ENCODE results near the gene SLC12A7. TPM values are rescaled to one million over a fixed set of nuclear protein-coding genes. Genes with fewer than 3 reads are reported as not detected.

The SLC12A7 gene
- total RNA-seq, 2 donors from 2014 or later = 18.4 to 34.6 TPM

DNA sequence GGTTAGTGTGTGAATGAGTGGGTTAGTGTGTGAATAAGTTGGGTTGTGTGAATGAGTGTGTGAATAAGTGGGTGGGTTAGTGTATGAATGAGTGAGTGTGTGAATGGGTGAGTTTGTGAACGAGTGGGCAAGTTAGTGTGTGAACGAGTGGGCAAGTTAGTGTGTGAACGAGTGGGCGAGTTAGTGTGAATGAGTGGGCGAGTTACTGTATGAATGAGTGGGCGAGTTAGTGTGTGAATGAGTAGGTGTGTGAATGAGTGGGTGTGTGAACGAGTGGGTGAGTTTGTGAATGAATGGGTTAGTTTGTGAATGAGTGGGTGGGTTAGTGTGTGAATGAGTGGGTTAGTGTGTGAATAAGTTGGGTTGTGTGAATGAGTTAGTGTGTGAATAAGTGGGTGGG, 68.5 kb downstream of the SLC12A7 start:
- TF ChIP-seq, protein P1, sequence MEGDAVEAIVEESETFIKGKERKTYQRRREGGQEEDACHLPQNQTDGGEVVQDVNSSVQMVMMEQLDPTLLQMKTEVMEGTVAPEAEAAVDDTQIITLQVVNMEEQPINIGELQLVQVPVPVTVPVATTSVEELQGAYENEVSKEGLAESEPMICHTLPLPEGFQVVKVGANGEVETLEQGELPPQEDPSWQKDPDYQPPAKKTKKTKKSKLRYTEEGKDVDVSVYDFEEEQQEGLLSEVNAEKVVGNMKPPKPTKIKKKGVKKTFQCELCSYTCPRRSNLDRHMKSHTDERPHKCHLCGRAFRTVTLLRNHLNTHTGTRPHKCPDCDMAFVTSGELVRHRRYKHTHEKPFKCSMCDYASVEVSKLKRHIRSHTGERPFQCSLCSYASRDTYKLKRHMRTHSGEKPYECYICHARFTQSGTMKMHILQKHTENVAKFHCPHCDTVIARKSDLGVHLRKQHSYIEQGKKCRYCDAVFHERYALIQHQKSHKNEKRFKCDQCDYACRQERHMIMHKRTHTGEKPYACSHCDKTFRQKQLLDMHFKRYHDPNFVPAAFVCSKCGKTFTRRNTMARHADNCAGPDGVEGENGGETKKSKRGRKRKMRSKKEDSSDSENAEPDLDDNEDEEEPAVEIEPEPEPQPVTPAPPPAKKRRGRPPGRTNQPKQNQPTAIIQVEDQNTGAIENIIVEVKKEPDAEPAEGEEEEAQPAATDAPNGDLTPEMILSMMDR (IDR thresholded peaks at IDR 0.05) = no peak
- DNase-seq (ENCODE audit: low spot score) = no peak
- H3K4me1 ChIP-seq (ENCODE audit: control insufficient read depth in 1 of 2, low read depth in 2 of 2) = no peaks in the 10 kb centered on the region
- H3K27me3 ChIP-seq (replicated peaks; ENCODE audit: insufficient read depth) = no peaks in the 10 kb centered on the region
- no peaks in the 10 kb centered on the region for H3K9me3 ChIP-seq
- H3K4me3 ChIP-seq = no peak overlapping the region
- no peak overlapping the region for H3K27ac ChIP-seq
- ATAC-seq (ENCODE audit: insufficient number of reproducible peaks, low FRiP score, low read depth) = no peak
- H3K36me3 ChIP-seq = no peaks in the 10 kb centered on the region

DNA sequence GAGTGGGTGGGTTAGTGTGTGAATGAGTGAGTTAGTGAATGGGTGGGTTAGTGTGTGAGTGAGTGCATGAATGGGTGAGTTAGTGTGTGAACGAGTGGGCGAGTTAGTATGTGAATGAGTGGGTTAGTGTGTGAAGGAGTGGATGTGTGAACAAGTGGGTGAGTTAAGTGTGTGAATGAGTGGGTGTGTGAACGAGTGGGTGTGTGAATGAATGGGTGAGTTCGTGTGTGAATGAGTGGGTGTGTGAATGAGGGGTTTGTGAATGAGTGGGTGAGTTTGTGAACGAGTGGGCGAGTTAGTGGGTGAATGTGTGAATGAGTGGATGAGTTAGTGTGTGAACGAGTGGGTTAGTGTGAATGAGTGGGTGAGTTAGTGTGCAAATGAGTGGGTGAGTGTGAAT, 69.2 kb downstream of the SLC12A7 start:
- Histone ChIP-seq H3K27ac (no peak overlapping the region), H3K4me3 (no peak overlapping the region), H3K36me3 (no peaks in the 10 kb centered on the region), H3K9me3 (no peaks in the 10 kb centered on the region), H3K27me3 (replicated peaks; ENCODE audit: insufficient read depth) (no peaks in the 10 kb centered on the region), H3K4me1 (ENCODE audit: control insufficient read depth in 1 of 2, low read depth in 2 of 2) (no peaks in the 10 kb centered on the region)
- ATAC-seq (ENCODE audit: insufficient number of reproducible peaks, low FRiP score, low read depth) (no peak), DNase-seq (ENCODE audit: low spot score) (no peak)
- TF ChIP-seq, protein P1 (IDR thresholded peaks at IDR 0.05) = no peak

DNA sequence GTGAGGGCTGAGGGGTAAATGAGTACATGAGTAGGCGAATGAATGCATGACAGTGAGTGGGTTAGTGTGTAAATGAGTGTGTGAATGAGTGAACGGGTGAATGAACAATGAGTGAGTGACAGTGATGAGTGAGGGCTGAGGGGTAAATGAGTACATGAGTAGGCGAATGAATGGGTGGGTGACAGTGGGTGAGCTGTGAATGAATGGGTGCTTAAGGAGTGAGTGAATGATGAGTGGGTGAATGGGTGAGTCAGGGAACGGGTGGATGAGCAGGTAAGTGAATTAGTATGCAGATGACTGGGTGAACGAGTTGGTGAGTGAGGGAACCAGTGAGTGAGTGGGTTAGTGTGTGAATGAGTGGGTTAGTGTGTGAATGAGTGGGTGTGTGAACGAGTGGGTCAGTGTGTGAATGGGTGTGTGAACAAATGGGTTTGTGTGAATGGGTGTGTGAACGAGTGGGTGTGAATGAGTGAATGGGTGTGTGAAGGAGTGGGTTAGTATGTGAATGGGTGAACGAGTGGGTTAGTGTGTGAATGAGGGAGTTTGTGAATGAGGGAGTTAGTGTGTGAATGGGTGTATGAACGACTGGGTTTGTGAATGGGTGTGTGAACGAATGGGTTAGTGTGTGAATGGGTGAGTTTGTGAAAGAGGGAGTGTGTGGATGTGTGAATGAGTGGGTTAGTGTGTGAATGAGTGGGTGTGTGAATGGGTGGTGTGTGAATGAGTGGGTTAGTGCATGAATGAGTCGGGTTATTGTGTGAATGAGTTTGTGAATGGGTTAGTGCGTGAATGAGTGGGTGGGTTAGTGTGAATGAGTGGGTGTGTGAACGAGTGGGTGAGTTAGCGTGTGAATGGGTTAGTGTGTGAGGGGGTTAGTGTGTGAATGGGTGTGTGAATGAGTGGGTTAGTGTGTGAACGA, 70.4 kb downstream of the SLC12A7 start:
- ATAC-seq (ENCODE audit: insufficient number of reproducible peaks, low FRiP score, low read depth) = no peak
- H3K36me3 ChIP-seq = no peaks in the 10 kb centered on the region
- no peak for DNase-seq (ENCODE audit: low spot score)
- no peaks in the 10 kb centered on the region for H3K4me1 ChIP-seq (ENCODE audit: control insufficient read depth in 1 of 2, low read depth in 2 of 2)
- no peaks in the 10 kb centered on the region for H3K27me3 ChIP-seq (replicated peaks; ENCODE audit: insufficient read depth)
- H3K27ac ChIP-seq = no peak overlapping the region
- H3K9me3 ChIP-seq = no peaks in the 10 kb centered on the region
- TF ChIP-seq, protein P1 (IDR thresholded peaks at IDR 0.05) = no peak
- no peak overlapping the region for H3K4me3 ChIP-seq

DNA sequence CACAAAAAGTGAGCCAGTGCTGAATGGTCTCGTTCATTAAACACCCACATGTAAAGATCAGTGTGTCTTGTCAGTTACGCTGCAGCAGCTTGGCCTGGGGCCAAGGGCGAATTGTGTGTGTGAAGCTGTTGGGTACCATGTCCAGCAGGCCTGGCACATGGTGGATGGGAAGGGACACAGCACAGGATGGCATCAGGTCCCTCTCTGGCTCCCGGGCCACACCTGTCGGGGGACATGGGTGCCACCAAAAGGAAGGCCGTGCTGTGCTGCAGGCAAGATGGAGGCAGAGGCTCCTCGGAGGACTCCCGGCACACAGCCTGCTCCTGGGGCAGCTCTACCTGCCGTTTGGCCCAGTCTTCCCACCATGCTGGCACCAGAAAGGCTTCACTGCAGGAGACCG, 71.3 kb downstream of the SLC12A7 start:
- Histone ChIP-seq H3K4me1 (ENCODE audit: control insufficient read depth in 1 of 2, low read depth in 2 of 2) (no peaks in the 10 kb centered on the region), H3K27me3 (replicated peaks; ENCODE audit: insufficient read depth) (no peaks in the 10 kb centered on the region), H3K4me3 (no peak overlapping the region), H3K36me3 (no peaks in the 10 kb centered on the region), H3K9me3 (no peaks in the 10 kb centered on the region), H3K27ac (no peak overlapping the region)
- ATAC-seq (ENCODE audit: insufficient number of reproducible peaks, low FRiP score, low read depth) = no peak
- TF ChIP-seq, protein P1 (IDR thresholded peaks at IDR 0.05) = no peak
- DNase-seq (ENCODE audit: low spot score) = no peak

DNA sequence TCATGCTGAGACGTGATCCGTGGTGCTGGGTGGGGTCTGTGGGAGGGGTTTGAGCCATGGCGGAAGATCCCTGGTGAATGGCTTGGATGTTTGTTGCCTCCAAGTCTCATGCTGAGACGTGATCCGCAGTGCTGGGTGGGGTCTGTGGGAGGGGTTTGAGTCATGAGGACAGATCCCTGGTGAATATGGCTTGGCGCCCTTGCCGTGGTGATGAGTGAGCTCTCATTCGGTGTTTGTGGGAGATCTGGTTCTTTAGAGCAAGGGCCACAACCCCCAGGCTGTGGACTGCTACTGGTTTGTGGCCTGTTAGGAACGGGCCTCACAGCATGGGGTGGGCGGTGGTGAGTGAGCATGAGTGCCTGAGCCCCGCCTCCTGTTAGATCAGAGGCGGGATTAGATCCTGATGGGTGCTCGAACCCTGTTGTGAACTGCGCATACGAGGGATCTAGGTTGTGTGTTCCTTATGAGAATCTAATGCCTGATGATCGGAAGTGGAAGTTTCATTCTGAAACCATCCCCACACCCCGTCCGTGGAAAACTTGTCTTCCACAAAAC, 72.1 kb downstream of the SLC12A7 start:
- ATAC-seq (ENCODE audit: insufficient number of reproducible peaks, low FRiP score, low read depth) = no peak
- TF ChIP-seq, protein P1 (IDR thresholded peaks at IDR 0.05) = no peak

More for the DNA sequence above, 72.1 kb downstream of the SLC12A7 start:
- Histone ChIP-seq H3K27me3 (replicated peaks; ENCODE audit: insufficient read depth) (no peaks in the 10 kb centered on the region), H3K4me1 (ENCODE audit: control insufficient read depth in 1 of 2, low read depth in 2 of 2) (no peaks in the 10 kb centered on the region), H3K9me3 (no peaks in the 10 kb centered on the region), H3K4me3 (no peak overlapping the region), H3K36me3 (no peaks in the 10 kb centered on the region), H3K27ac (no peak overlapping the region)
- DNase-seq (ENCODE audit: low spot score) = no peak
